Kidney (tissue), 14 donors: ENCODE data around the gene GBP1. TPM values are rescaled to one million over a fixed set of nuclear protein-coding genes. Genes with fewer than 3 reads are reported as not detected.
A peak's percentile ranks its signal among the peaks of the same experiment; 100 is the strongest.
"Not testable (repeated sequence)": the region's sequence is repeated elsewhere in the genome, so short reads cannot be mapped to it uniquely, and the experiment has no call there.

Source experiments
- DNase-seq, 5 donors: peaks; one replicate each; pipeline ENCODE4 v3.0.0-alpha.2; 2013 to 2020
- FAIRE-seq: peaks from 2 replicates; lab custom pipeline; 2012; peaks lifted over from hg19 to GRCh38; lab: Jason Lieb, UNC
- H3K27ac ChIP-seq, 2 donors: one replicate each; pipeline ENCODE4 v1.7.0; 2013; ENCODE audit warnings: low read depth in 2 of 2, low read length in 2 of 2, inconsistent platforms in 1 of 2
- H3K27me3 ChIP-seq: one replicate; pipeline ENCODE4 v1.7.1; 2013; ENCODE audit warnings: low read length, inconsistent platforms; ENCODE audit not compliant: control insufficient read depth, insufficient read depth
- H3K36me3 ChIP-seq, 3 donors: one replicate each; pipeline versions ENCODE4 v1.7.0 to v1.7.1; 2013; ENCODE audit warnings: low read length in 3 of 3, control low read depth in 1 of 3, inconsistent platforms in 1 of 3; ENCODE audit not compliant: insufficient read depth in 3 of 3, control insufficient read depth in 2 of 3
- H3K4me1 ChIP-seq, 3 donors: one replicate each; pipeline versions ENCODE4 v1.7.0 to v1.7.1; 2013; ENCODE audit warnings: low read length in 3 of 3, inconsistent platforms in 1 of 3, low read depth in 1 of 3; ENCODE audit not compliant: control insufficient read depth in 2 of 3, insufficient read depth in 2 of 3
- H3K4me3 ChIP-seq, 3 donors: one replicate each; pipeline versions ENCODE4 v1.7.0 to v1.8.1; 2013; ENCODE audit warnings: low read length in 3 of 3, control low read depth in 1 of 3, inconsistent platforms in 1 of 3
- H3K9ac ChIP-seq, 3 donors: one replicate each; pipeline versions ENCODE4 v1.7.0 to v1.7.1; 2013; ENCODE audit warnings: low read length in 3 of 3, control low read depth in 1 of 3, inconsistent platforms in 1 of 3
- H3K9me3 ChIP-seq, 3 donors: one replicate each; pipeline versions ENCODE4 v1.7.0 to v1.7.1; 2013; ENCODE audit warnings: low read length in 3 of 3, control low read depth in 1 of 3, inconsistent platforms in 1 of 3; ENCODE audit not compliant: control insufficient read depth in 2 of 3, insufficient read depth in 1 of 3
- intact Hi-C: fragments of 100-400 bp; cut with DNase I; formaldehyde crosslinking; loops from one replicate; pipeline ENCODE4 v1.11.1; 2022
- polyA plus RNA-seq: library from polyadenylated mRNA; stranded (reverse); fragments of 350-450 nt; fragmentation: Illumina TruSeq; extraction: RNeasy Lipid Tissue Mini Kit (QIAGEN cat#74804); gene quantifications from one replicate; pipeline ENCODE4 v1.2.3, GENCODE V29; 2014; ENCODE audit warnings: low read depth, low replicate concordance; ENCODE audit not compliant: insufficient read depth
- total RNA-seq: library from RNA; stranded (reverse); fragmentation: NEBNext Ultra II Directional; extraction: Animal tissue kit (Norgen Biotek cat#: 25700); gene quantifications from one replicate; pipeline ENCODE4 v1.2.1, GENCODE V29; 2021
- TF ChIP-seq, protein P1 (sequence below): IDR thresholded peaks from 3 replicates; pipeline ENCODE4 v1.5.1; 2012; ENCODE audit warnings: mild to moderate bottlenecking, moderate library complexity, borderline replicate concordance; ENCODE audit not compliant: insufficient read depth; ENCODE audit errors: extremely low read depth
- donor health status: control.
- donor health status: control.
- donor health status: control.
- donor health status: control.
- donor health status: control.
- donor health status: DM: yes; HTN: yes; CAD: no.
- donor health status: Normal renal cell carcinoma (clear cell type).

The GBP1 gene
- total and polyA plus RNA-seq, 2 donors from 2014 or later, result 8.4 to 17.9 TPM

DNA sequence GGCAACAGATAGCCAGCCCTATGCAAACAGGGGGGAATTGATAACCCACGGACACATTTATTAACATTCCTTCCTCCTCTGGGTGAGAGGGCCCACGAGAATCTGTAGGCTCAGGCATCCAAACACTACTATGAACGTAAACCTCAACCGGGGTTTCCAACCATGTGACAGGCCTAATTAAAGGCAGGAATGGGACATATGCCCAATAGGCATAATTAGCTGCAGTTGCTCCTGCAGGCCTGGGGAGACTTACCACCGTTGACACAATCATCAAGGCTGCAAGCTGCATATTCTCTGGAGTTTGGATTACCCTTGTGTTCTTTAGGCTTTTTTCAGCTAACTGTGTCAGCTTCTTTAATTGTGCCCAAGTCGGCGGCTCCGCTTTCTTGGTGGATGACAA is 22.2 kb upstream of the GBP1 start:
- intact Hi-C loops, result no loop called here
- no peaks in the 10 kb centered on the region for H3K4me1 ChIP-seq
- FAIRE-seq, result no peak
- no peak overlapping the region for H3K27ac ChIP-seq
- H3K9me3 ChIP-seq, result no peaks in the 10 kb centered on the region
- no peaks in the 10 kb centered on the region for H3K27me3 ChIP-seq
- H3K36me3 ChIP-seq, result no peaks in the 10 kb centered on the region
- no peak overlapping the region for H3K9ac ChIP-seq
- H3K4me3 ChIP-seq, result no peak overlapping the region
- TF ChIP-seq, protein P1, sequence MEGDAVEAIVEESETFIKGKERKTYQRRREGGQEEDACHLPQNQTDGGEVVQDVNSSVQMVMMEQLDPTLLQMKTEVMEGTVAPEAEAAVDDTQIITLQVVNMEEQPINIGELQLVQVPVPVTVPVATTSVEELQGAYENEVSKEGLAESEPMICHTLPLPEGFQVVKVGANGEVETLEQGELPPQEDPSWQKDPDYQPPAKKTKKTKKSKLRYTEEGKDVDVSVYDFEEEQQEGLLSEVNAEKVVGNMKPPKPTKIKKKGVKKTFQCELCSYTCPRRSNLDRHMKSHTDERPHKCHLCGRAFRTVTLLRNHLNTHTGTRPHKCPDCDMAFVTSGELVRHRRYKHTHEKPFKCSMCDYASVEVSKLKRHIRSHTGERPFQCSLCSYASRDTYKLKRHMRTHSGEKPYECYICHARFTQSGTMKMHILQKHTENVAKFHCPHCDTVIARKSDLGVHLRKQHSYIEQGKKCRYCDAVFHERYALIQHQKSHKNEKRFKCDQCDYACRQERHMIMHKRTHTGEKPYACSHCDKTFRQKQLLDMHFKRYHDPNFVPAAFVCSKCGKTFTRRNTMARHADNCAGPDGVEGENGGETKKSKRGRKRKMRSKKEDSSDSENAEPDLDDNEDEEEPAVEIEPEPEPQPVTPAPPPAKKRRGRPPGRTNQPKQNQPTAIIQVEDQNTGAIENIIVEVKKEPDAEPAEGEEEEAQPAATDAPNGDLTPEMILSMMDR, result no peak
- no peak for DNase-seq

DNA sequence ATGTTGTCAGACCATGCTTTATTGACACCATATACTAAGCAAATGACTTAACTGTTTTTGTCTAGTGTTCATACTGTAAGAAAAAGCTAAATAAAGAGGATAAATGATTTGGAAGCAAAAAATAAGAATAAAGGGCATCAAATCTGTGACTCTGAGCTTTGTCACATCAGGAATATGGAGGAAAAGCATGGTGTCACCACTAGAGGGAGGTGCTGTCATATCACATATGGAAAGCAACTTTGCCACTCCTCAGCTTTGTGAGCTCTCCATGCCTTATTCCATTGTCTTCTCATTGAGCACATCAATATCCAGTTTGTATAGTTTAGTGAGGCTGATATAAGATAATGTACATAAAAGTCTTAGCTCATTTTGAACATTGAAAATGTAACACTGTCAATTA is 20.8 kb upstream of the GBP1 start:
- Histone ChIP-seq H3K4me1 (no peaks in the 10 kb centered on the region), H3K27ac (no peak overlapping the region), H3K9me3 (no peaks in the 10 kb centered on the region), H3K9ac (no peak overlapping the region), H3K27me3 (no peaks in the 10 kb centered on the region), H3K36me3 (no peaks in the 10 kb centered on the region), H3K4me3 (no peak overlapping the region)
- intact Hi-C loops, result no loop called here
- FAIRE-seq (peak; percentile 61), DNase-seq (peak in 3 of 5 donors; percentile 34 to 61 (median 39))
- TF ChIP-seq, protein P1, result peak; percentile 61

DNA sequence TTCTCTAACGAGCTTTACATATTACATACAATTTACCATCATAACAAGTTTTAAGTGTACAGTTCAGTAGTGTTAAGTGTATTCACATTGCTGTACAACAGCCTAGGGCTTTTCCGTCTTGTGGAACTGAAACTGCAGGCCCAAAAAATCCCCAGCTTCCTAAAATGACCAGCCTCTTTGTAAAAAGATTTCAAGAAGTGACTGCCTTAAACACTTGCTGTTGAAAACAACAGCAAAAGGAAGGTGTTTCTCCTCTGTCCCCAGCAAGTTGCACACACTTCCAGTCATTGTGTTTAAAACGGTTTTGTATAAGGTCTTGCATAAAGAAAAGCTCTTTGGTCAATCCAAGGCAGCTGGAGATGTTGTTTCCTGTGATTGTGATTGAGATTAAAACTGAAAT is 16.0 kb upstream of the GBP1 start:
- DNase-seq (no peak), FAIRE-seq (no peak)
- intact Hi-C loops, result no loop called here
- no peaks in the 10 kb centered on the region for H3K36me3 ChIP-seq
- H3K9ac ChIP-seq, result no peak overlapping the region
- no peak overlapping the region for H3K27ac ChIP-seq
- H3K27me3 ChIP-seq, result no peaks in the 10 kb centered on the region
- no peak overlapping the region for H3K4me3 ChIP-seq
- no peaks in the 10 kb centered on the region for H3K4me1 ChIP-seq
- H3K9me3 ChIP-seq, result no peaks in the 10 kb centered on the region
- TF ChIP-seq, protein P1, result no peak

DNA sequence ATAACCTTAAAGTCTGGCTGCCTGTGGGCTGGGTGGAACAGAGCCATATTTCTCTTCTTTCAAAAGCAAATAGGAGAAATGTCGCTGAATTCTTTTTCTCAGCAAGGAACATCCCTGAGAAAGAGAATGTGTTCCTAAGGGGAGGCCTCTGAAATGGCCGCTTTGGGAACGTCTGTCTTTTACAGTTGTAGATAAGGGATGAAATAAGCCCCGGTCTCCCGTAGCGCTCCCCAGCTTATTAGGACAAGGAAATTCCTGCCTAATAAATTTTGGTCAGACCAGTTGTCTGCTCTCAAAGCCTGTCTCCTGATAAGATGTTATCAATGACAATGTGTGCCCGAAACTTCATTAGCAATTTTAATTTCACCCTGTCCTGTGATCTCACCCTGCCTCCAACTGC is 15.1 kb upstream of the GBP1 start:
- H3K4me1 ChIP-seq, H3K27ac ChIP-seq, DNase-seq, intact Hi-C loops, H3K9ac ChIP-seq, FAIRE-seq, H3K27me3 ChIP-seq, H3K9me3 ChIP-seq, H3K4me3 ChIP-seq, H3K36me3 ChIP-seq: not testable (repeated sequence)

DNA sequence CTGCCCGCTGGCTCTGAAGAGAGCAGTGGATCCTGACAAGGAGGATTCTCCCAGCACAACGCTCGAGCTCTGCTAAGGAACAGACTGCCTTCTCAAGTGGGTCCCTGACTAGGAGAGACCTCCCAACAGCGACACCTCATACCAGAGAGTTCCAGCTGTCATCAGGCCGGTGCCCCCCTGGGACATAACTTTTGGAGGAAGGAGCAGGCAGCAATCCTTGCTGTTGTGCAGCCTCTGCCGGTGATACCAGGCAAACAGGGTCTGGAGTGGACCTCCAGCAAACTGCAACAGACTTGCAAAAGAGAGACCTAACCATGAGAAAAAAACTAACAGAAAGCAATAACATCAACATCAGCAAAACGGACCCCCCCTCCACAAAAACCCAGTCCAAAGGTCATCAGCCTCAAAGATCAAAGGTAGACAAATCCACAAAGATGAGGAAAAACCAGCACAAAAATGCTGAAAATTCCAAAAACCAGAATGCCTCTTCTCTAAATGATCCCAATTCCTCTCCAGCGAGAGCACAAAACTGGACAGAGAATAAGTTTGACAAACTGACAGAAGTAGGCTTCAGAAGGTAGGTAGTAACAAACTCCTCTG is 7.6 kb upstream of the GBP1 start:
- H3K27me3 ChIP-seq, H3K9ac ChIP-seq, H3K36me3 ChIP-seq, FAIRE-seq, DNase-seq, H3K9me3 ChIP-seq, intact Hi-C loops, H3K4me3 ChIP-seq, H3K4me1 ChIP-seq, H3K27ac ChIP-seq: not testable (repeated sequence)
